Mucosa of rectum (tissue), 2 donors: ENCODE results near the gene KIAA0232.
"Not testable (repeated sequence)": the region's sequence is repeated elsewhere in the genome, so short reads cannot be mapped to it uniquely, and the experiment has no call there.

ENCODE experiments used
- H3K27ac ChIP-seq, 2 donors: one replicate each; pipeline ENCODE4 v1.7.0; 2013; ENCODE audit warnings: inconsistent platforms in 2 of 2, low read depth in 2 of 2, low read length in 2 of 2
- H3K27me3 ChIP-seq, 2 donors: one replicate each; pipeline ENCODE4 v1.7.0; 2013; ENCODE audit warnings: low read length in 2 of 2; ENCODE audit not compliant: control insufficient read depth in 2 of 2, insufficient read depth in 2 of 2
- H3K36me3 ChIP-seq, 2 donors: one replicate each; pipeline ENCODE4 v1.7.0; 2013; ENCODE audit warnings: low read length in 2 of 2; ENCODE audit not compliant: control insufficient read depth in 2 of 2, insufficient read depth in 2 of 2
- H3K4me1 ChIP-seq, 2 donors: one replicate each; pipeline ENCODE4 v1.7.0; 2013; ENCODE audit warnings: low read length in 2 of 2, mild to moderate bottlenecking in 1 of 2; ENCODE audit not compliant: control insufficient read depth in 2 of 2, insufficient read depth in 2 of 2
- H3K4me3 ChIP-seq, 2 donors: one replicate each; pipeline ENCODE4 v1.7.0; 2013; ENCODE audit warnings: low read length in 2 of 2
- H3K9ac ChIP-seq, 2 donors: one replicate each; pipeline ENCODE4 v1.7.0; 2013; ENCODE audit warnings: low read length in 2 of 2, low read depth in 1 of 2, mild to moderate bottlenecking in 1 of 2
- H3K9me3 ChIP-seq, 2 donors: one replicate each; pipeline ENCODE4 v1.7.0; 2013; ENCODE audit warnings: low read length in 2 of 2; ENCODE audit not compliant: control insufficient read depth in 2 of 2
- donor health status: healthy.
- donor health status: Normal muscosa, but diverticular disease.

Gene KIAA0232

DNA sequence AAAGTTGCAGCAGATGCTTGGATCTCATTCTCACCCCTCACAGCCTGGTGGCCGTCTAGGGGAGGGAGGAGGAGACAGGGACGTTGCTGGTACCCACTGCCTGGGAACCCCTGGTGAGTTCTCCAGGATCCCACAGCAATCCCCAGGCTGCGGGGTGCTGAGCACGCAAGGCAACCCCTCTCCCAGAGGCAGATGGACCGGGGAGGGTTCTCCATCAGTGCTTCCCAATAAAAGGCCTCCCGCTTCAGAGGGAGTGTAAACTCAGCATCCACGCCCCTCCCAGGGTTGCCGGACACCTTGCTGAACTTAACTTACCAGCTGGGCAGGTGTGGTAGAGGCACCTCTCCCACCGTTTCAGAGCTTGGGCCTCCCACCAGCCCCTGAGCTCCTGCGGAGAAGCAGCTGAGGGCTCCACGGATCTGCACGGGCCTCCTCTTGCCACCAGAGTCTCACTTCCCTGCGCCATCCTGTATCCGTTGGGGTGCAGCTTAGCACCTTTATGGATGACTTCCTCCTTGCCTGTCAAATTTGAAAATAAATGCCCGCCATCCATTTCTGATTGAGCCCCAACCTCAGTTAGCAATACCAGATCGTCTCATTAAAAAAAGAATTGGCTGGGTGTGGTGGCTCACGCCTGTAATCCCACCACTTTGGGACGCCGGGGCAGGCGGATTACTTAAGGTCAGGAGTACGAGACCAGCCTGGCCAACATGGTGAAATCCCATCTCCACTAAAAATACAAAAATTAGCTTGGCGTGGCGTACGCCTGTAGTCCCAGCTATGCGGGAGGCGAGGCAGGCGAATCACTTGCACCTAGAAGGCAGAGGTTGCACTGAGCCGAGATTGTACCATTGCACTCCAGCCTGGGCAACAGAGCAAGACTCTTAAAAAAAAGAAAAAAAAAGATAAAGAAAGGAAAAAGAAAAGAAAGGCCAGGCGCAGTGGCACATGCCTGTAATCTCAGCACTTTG is 112.3 kb downstream of the KIAA0232 start:
- Histone ChIP-seq H3K4me3 (no peak overlapping the region), H3K27me3 (no peaks in the 10 kb centered on the region), H3K4me1 (peaks cover 19 to 20% of the 10 kb centered on the region in 2 donors), H3K36me3 (no peaks in the 10 kb centered on the region), H3K27ac (no peak overlapping the region), H3K9ac (no peak overlapping the region), H3K9me3 (no peaks in the 10 kb centered on the region)

DNA sequence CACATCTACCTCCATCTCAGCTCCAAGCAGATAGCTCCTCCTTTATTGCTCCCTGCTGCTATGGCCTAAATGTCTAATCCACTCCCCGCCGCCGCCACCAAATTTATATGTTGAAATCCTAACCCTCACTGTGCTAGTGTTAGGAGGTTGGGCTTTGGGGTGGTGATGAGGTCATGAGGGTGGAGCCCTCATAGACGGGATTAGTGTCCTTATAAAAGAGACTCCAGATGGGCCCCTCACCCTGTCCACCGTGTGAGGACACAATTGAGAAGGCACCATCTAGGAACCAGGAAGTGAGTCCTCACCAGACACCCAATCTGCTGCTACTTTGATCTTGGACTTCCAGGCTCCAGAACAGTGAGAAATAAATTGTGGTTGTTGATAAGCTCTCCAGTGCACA is 113.5 kb downstream of the KIAA0232 start:
- peaks cover 19 to 20% of the 10 kb centered on the region in 2 donors for H3K4me1 ChIP-seq
- no peaks in the 10 kb centered on the region for H3K36me3 ChIP-seq

GRCh38 chr4:6898763-6899162 is 116.2 kb downstream of the KIAA0232 start:
- Histone ChIP-seq H3K4me1 (peaks cover 3 to 4% of the 10 kb centered on the region in 2 donors), H3K36me3 (no peaks in the 10 kb centered on the region), H3K9ac (no peak overlapping the region), H3K27ac (no peak overlapping the region), H3K9me3 (no peaks in the 10 kb centered on the region), H3K4me3 (no peak overlapping the region), H3K27me3 (no peaks in the 10 kb centered on the region)

More for the DNA sequence above, 113.5 kb downstream of the KIAA0232 start:
- no peak overlapping the region for H3K27ac ChIP-seq
- H3K4me3 ChIP-seq = no peak overlapping the region
- H3K9ac ChIP-seq = no peak overlapping the region
- no peaks in the 10 kb centered on the region for H3K9me3 ChIP-seq
- H3K27me3 ChIP-seq = no peaks in the 10 kb centered on the region

DNA sequence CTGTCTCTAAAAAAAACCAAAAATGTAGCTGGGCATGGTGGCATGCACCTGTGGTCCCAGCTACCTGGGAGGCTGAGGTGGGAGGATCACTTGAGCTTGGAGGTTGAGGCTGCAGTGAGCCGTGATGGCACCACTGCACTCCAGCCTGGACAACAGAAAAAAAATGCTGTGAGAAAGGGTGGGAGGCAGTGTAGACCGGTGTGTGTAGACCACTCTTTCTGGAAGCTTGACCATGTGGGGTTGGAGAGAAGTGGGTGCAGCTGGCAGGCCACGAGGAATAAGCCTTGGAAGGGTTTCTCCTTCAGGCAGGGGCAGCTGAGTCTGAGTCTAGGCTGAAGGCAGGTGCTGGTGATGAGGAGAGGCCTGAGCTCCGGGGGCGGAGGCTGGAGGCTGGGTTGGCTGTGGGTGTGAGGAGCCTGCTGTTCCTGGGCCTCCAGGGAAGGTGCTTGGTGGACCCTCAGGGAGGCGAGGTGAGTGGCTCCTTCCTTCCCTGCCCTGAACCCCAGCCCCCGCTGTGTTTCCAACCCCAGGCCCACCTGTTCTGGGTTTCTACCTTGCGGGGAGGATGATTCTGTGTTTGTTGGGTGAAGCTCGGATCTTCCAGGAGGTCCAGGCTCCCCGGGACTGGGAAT is 117.8 kb downstream of the KIAA0232 start:
- Histone ChIP-seq H3K4me3 (no peak overlapping the region), H3K4me1 (no peaks in the 10 kb centered on the region), H3K36me3 (no peaks in the 10 kb centered on the region), H3K27me3 (no peaks in the 10 kb centered on the region), H3K27ac (no peak overlapping the region), H3K9me3 (no peaks in the 10 kb centered on the region), H3K9ac (no peak overlapping the region)

DNA sequence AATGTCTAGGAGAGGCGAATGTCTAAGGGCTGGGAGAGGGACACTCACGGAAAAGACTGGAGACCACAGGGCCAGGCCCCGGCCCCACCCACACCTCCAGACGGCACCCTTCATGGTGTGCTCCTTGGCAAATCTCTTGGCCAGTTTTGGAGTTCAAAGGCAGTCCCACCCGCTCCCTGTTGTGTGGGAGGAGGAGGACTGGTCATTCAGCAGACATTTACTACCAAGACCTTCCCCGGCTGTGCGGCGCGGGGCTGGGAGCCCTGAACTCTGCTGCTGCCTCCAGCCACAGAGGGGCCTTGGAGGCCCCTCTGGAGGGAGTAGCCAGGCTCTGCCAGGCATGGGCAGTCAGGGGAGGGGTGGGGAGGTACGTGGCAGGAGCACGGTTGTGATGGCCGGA is 118.4 kb downstream of the KIAA0232 start:
- Histone ChIP-seq H3K4me3 (no peak overlapping the region), H3K27me3 (no peaks in the 10 kb centered on the region)

DNA sequence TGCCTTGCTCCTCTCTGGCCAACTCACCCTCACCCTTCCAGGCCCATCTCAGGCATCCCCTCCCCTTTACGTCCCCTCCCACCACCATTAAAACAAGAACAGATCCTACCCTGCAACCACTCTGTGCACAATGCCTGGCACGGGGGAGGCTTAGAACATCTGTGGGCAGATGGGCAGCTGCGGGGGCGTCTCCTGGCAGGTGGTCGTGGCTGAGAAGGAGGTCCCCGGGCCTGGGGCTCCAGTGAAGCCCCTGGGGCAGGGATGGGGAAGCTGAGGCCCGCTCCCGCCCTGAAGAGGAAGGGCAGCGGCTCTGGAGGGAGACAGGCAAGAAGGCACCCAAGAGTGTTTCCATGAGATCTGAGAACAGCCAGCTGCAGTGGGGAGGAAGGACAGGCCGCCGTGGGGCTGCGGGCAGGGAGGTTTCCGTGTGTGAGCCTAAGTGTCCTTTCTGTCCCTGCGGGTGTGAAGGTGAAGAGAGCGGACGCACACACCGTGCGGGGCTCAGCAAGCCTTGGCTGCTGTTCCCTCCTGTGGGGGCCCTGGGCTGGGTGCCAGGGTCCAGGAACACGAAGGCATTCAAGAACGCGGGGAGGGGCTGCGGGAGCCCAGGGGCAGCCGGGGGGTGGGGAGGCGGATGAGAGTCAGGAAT is 119.3 kb downstream of the KIAA0232 start:
- Histone ChIP-seq H3K36me3 (no peaks in the 10 kb centered on the region), H3K27me3 (no peaks in the 10 kb centered on the region), H3K4me1 (no peaks in the 10 kb centered on the region), H3K4me3 (no peak overlapping the region), H3K9ac (no peak overlapping the region), H3K27ac (no peak overlapping the region), H3K9me3 (no peaks in the 10 kb centered on the region)

More for the DNA sequence above, 118.4 kb downstream of the KIAA0232 start:
- Histone ChIP-seq H3K36me3 (no peaks in the 10 kb centered on the region), H3K27ac (no peak overlapping the region), H3K9me3 (no peaks in the 10 kb centered on the region), H3K9ac (no peak overlapping the region), H3K4me1 (no peaks in the 10 kb centered on the region)

DNA sequence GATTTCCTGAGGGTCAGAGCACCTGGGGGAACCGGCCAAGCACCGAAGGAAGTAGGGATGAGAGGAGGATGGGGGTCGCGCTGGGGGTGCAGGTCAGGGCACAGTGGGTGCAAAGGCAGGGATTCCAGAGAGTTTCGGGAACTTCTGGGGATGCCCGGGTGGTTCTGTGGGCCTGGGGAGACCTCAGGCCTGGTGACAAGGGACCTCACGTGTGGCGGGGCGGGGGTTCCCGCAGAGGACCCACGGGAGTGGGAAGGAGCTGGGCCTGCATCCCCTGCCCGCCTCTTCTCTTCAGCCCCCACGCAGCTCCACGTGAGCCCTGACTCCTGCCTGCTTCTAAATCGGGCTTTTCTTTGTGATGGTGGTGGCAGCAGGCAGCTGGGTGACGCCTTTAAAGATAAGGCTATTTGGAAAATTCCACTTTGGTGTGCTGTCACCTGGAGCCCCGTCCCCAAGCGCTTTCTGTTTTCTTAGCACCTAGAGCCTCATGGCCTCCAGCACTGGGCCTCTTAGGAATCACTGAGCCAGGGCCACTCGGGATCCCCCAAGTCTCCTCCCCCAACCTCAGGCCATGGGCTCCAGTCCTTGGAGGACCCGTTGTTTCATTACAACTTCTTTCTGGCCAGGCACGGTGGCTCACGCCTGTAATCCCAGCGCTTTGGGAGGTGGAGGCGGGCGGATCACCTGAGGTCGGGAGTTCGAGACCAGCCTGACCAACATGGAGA is 120.0 kb downstream of the KIAA0232 start:
- H3K36me3 ChIP-seq = no peaks in the 10 kb centered on the region
- H3K4me3 ChIP-seq = no peak overlapping the region
- H3K9me3 ChIP-seq = no peaks in the 10 kb centered on the region
- no peaks in the 10 kb centered on the region for H3K27me3 ChIP-seq
- no peak overlapping the region for H3K27ac ChIP-seq
- H3K4me1 ChIP-seq = peaks cover 0 to under 1% of the 10 kb centered on the region in 2 donors
- H3K9ac ChIP-seq = no peak overlapping the region

DNA sequence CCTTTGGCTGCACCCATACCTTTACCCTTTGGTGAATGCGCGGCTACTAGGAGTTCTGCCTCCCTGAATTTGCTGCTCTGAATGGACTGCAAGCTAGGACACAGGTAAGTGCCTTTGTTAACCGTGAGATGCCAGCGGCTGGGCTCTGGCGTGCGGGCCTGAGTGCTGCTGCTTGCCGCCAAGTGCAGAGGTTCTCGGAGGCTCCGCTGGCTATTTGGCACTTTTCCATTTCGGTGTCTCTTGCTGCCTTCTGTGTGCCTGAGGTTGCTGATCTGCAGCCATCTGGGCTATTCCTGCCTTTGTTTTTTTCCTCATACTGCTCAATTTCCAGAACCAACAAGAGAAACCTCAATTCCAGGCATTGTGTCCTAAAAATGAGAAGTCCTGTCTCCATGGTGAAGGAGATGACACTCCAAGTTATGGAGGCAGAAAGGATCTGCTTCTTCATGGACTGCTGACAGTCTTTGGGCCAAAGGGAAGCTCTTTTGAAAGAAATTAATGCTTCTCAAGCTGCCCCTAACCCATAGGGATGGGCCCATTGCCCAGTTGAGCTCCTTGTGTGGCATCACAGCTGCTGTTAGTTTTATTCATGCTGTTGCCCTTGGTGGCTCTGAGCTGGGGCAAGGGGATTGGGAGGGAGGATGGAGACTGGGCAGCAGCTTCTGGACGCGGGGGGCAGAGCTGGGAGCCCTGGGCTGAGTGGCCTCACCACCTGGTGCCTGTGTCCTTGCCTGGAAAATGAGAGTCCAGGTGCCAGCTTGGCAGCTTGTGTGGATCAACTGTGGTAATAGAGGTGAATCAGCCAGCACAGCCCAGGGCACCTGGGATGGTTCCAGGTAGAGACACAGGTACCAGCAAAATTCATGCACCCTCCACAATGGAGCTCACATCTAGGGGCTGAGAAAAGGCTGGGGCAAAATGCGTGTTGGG is 123.3 kb downstream of the KIAA0232 start:
- Histone ChIP-seq H3K27me3 (no peaks in the 10 kb centered on the region), H3K9me3 (no peaks in the 10 kb centered on the region), H3K4me3 (no peak overlapping the region), H3K4me1 (peaks cover 17% of the 10 kb centered on the region in 2 donors), H3K36me3 (no peaks in the 10 kb centered on the region), H3K27ac (no peak overlapping the region), H3K9ac (no peak overlapping the region)

GRCh38 chr4:6906486-6906885 is 124.0 kb downstream of the KIAA0232 start:
- not testable (repeated sequence) for H3K27me3 ChIP-seq, H3K9ac ChIP-seq, H3K36me3 ChIP-seq, H3K4me3 ChIP-seq, H3K27ac ChIP-seq, H3K9me3 ChIP-seq
- peaks cover 21 to 24% of the 10 kb centered on the region in 2 donors for H3K4me1 ChIP-seq
